Tibial artery (tissue), 4 donors: ENCODE data around the gene CD28.
"Not testable (repeated sequence)": the region's sequence is repeated elsewhere in the genome, so short reads cannot be mapped to it uniquely, and the experiment has no call there.

Experiments used
- DNase-seq, 2 donors: peaks; one replicate each; pipeline ENCODE4 v3.0.0-alpha.2; 2019
- H3K27ac ChIP-seq, 2 donors: fragments of 200-600 bp; sonication (generic) in 1 of 2; 1 replicate in 1 of 2; 2 replicates in 1 of 2; pipeline ENCODE4 v1.5.1; 2018 to 2019; ENCODE audit warnings: mild to moderate bottlenecking in 1 of 2
- H3K27me3 ChIP-seq, 2 donors: fragments of 200-600 bp; sonication (generic) in 1 of 2; one replicate each; pipeline versions ENCODE4 v1.5.1 to v1.6.0; 2016 to 2019
- H3K36me3 ChIP-seq, 3 donors: fragments of 200-600 bp; sonication (generic) in 2 of 3; one replicate each; pipeline ENCODE4 v1.5.1; 2016 to 2019; ENCODE audit warnings: mild to moderate bottlenecking in 2 of 3
- H3K4me1 ChIP-seq, 4 donors: fragments of 200-600 bp; sonication (generic) in 2 of 4; 1 replicate in 3 of 4; 2 replicates in 1 of 4; pipeline ENCODE4 v1.5.1; 2016 to 2019
- H3K4me3 ChIP-seq, 2 donors: fragments of 200-600 bp; sonication (generic) in 1 of 2; 1 replicate in 1 of 2; 2 replicates in 1 of 2; pipeline ENCODE4 v1.5.1; 2018 to 2019; ENCODE audit warnings: mild to moderate bottlenecking in 2 of 2
- H3K9me3 ChIP-seq, 3 donors: fragments of 200-600 bp; sonication (generic) in 1 of 3; one replicate each; pipeline ENCODE4 v1.5.1; 2016 to 2019
- intact Hi-C: fragments of 100-400 bp; cut with DNase I; formaldehyde crosslinking; loops from one replicate; pipeline ENCODE4 v1.15.0; 2023; ENCODE audit warnings: low total_unique reads
- TF ChIP-seq, protein P1 (sequence below), 2 experiments: fragments of 200-600 bp in 1 of 2; fragments of 450-650 bp in 1 of 2; IDR thresholded peaks; one replicate each; pipeline ENCODE4 v1.5.1; 2017 to 2019; ENCODE audit warnings: antibody characterized with exemption in 2 of 2, mild to moderate bottlenecking in 1 of 2, moderate library complexity in 1 of 2

Gene CD28

GRCh38 chr2:203782262-203782976, 76.0 kb downstream of the CD28 start:
- H3K27me3 ChIP-seq: no peaks in the 10 kb centered on the region
- no peak overlapping the region for H3K4me3 ChIP-seq
- intact Hi-C loops: no loop called here
- no peaks in the 10 kb centered on the region for H3K36me3 ChIP-seq
- TF ChIP-seq, protein P1, sequence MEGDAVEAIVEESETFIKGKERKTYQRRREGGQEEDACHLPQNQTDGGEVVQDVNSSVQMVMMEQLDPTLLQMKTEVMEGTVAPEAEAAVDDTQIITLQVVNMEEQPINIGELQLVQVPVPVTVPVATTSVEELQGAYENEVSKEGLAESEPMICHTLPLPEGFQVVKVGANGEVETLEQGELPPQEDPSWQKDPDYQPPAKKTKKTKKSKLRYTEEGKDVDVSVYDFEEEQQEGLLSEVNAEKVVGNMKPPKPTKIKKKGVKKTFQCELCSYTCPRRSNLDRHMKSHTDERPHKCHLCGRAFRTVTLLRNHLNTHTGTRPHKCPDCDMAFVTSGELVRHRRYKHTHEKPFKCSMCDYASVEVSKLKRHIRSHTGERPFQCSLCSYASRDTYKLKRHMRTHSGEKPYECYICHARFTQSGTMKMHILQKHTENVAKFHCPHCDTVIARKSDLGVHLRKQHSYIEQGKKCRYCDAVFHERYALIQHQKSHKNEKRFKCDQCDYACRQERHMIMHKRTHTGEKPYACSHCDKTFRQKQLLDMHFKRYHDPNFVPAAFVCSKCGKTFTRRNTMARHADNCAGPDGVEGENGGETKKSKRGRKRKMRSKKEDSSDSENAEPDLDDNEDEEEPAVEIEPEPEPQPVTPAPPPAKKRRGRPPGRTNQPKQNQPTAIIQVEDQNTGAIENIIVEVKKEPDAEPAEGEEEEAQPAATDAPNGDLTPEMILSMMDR (IDR thresholded peaks at IDR 0.05): peak; percentile 45 to 62
- peaks cover 0 to 26% (median 6%) of the 10 kb centered on the region in 4 donors for H3K4me1 ChIP-seq
- no peak overlapping the region for H3K27ac ChIP-seq
- peak in 1 of 2 donors; percentile 30 for DNase-seq
- no peaks in the 10 kb centered on the region for H3K9me3 ChIP-seq

- Histone ChIP-seq H3K4me1 (peaks cover 0 to 26% (median 8%) of the 10 kb centered on the region in 4 donors), H3K36me3 (no peaks in the 10 kb centered on the region), H3K27ac (no peak overlapping the region), H3K9me3 (no peaks in the 10 kb centered on the region), H3K4me3 (no peak overlapping the region), H3K27me3 (no peaks in the 10 kb centered on the region)
- no peak for DNase-seq
- intact Hi-C loops: no loop called here
- TF ChIP-seq, protein P1 (IDR thresholded peaks at IDR 0.05): no peak
These were observed 77.2 kb downstream of the CD28 start for GRCh38 chr2:203783496-203784203.

DNA sequence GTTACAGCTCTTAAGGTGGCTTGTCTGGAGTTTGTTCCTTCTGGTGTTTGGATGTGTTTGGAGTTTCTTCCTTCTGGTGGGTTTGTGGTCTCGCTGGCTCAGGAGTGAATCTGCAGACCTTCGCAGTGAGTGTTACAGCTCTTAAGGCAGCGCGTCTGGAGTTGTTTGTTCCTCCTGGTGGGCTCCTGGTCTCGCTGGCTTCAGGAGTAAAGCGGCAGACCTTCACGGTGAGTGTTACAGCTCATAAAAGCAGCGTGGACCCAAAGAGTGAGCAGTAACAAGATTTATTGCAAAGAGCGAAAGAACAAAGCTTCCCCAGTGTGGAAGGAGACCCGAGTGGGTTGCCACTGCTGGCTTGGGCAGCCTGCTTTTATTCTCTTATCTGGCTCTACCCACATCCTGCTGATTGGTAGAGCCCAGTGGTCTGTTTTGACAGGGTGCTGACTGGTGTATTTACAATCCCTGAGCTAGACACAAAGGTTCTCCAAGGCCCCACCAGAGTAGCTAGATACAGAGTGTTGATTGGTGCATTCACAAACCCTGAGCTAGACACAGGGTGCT, 78.4 kb downstream of the CD28 start:
- DNase-seq, intact Hi-C loops, H3K4me3 ChIP-seq, H3K9me3 ChIP-seq, H3K27me3 ChIP-seq, H3K27ac ChIP-seq, H3K36me3 ChIP-seq: not testable (repeated sequence)
- peaks cover 0 to 26% (median 8%) of the 10 kb centered on the region in 4 donors for H3K4me1 ChIP-seq

GRCh38 chr2:203785391-203786110, 79.1 kb downstream of the CD28 start:
- intact Hi-C loops, DNase-seq, H3K9me3 ChIP-seq, H3K36me3 ChIP-seq, H3K27ac ChIP-seq, H3K4me3 ChIP-seq, H3K27me3 ChIP-seq: not testable (repeated sequence)
- peaks cover 0 to 26% (median 8%) of the 10 kb centered on the region in 4 donors for H3K4me1 ChIP-seq

DNA sequence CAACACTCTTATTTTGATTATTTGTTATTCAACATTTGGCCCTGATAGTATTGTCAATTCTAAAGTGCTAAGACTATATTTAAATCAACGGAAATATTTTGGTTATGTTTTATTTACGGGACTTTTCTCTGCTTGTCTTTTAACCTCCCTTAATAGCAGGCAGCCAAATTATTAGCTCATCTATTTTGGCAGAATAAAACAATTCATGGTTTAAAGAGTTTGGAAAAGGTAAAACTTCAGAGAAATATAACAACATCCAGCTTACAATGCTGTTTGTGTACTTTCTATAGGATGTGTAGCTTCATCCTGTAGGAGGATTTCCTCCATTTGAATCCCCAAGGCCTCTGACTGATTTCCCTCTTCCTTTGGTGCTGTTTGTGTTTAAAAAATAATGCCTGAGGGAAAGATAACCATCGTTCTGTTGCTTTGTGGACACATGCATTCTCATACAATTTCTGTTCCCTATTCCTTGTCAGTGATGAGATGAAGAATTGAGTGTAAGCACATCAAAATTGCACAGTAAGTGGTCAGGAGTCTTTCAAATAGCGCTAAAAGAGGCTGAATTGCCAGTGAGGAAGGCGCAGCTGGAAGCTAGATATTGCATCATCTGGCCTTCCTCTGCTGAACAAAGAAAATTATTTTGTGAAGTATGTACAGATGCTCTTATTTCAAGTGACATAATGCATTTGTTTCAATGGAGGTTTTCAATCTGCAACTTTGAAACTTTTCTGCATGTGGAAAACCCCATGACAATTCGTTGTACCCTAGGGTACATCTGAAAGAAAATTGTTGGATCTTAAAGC, 80.3 kb downstream of the CD28 start:
- no peak overlapping the region for H3K27ac ChIP-seq
- intact Hi-C loops: no loop called here

More for the DNA sequence above, 80.3 kb downstream of the CD28 start:
- peaks cover 0 to 24% (median 8%) of the 10 kb centered on the region in 4 donors for H3K4me1 ChIP-seq
- peak in 1 of 2 donors; percentile 48 for DNase-seq
- TF ChIP-seq, protein P1 (IDR thresholded peaks at IDR 0.05): no peak
- H3K36me3 ChIP-seq: no peaks in the 10 kb centered on the region
- no peaks in the 10 kb centered on the region for H3K27me3 ChIP-seq
- no peaks in the 10 kb centered on the region for H3K9me3 ChIP-seq
- H3K4me3 ChIP-seq: no peak overlapping the region
